ENCODE results near the gene CRY2.
"Not testable (repeated sequence)": the region's sequence is repeated elsewhere in the genome, so short reads cannot be mapped to it uniquely, and the experiment has no call there.

Gene CRY2

DNA sequence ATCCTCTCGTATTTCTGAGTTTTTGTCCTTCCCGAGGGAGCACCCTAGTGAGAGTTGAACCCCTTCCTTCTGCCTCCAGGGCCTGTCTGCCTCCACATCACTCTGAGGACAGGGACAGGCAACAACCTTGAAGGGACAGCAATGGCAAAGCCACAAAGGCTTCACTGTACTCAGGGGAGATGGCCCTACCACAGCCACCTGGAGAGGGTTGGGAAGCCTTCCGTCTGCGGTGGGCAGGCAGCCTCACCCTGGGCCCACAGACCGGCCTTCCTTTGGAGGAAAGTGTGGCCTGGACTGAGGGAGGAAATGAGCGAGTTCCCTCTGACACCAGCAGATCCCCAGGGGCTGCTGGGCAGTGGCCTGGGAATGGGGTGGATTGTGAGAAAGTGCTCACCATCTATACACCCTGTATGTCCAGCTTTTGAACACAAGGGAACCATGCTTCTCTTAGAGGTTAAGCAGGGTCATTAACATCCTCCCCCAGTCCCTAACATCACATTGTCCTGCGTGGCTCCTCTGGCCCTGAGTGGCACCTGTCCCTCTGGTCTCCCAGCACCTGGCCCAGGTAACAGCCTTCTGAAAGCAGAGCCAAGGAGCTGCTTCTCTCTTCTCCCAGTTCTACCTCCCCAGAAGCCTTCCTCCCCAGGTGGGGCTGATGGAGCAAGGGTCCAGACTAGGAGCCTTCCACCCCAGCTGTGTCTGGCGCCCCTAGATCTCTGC is 35.5 kb upstream of the CRY2 start:
- no peak for DNase-seq

GRCh38 chr11:45812581-45813548 is 34.4 kb upstream of the CRY2 start:
- no peak for DNase-seq

GRCh38 chr11:45815747-45816146 is 31.5 kb upstream of the CRY2 start:
- no peak for DNase-seq

DNA sequence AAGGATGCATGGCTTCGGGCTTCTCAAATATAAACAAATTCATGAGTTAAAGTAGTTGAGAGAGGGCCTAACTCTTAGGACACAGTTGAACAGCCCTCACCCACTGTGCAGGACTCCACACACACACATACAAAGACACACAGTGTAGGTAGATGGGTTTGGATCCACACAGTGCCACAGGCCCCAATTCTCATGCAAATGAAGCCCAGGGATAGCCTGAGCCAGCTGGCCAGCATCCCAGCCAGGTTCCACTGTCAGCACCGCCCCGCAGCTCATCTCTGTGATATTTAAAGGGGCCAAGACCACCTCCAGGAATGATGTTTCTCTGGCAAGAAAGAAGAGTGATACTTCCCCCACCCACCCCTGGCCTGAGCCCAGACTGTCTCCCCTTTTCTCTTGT is 30.7 kb upstream of the CRY2 start:
- DNase-seq = no peak

DNA sequence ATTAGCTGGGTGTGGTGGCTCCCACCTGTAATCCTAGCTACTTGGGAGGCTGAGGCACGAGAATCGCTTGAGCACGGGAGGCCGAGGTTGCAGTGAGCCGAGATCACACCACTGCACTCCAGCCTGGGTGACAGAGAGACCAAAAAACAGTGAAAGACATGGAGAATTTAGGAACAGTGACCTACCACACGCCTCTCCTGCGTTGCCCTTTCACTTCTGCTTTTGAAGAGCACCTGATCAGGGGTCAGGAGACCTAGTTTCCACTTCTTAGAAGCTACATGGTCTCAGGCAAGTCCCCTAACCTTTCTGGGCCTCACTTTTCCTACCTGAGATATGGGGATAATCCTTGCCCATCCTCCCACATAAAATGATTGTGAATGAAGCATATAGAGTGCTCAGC is 30.1 kb upstream of the CRY2 start:
- DNase-seq = no peak

- DNase-seq = no peak
Observed at GRCh38 chr11:45818961-45819605, 28.2 kb upstream of the CRY2 start.

GRCh38 chr11:45820211-45820857 is 26.9 kb upstream of the CRY2 start:
- DNase-seq = no peak

GRCh38 chr11:45826492-45826891 is 20.8 kb upstream of the CRY2 start:
- not testable (repeated sequence) for DNase-seq

GRCh38 chr11:45827123-45827522 is 20.2 kb upstream of the CRY2 start:
- DNase-seq = no peak

- DNase-seq = no peak
Observed at GRCh38 chr11:45828996-45829395, 18.3 kb upstream of the CRY2 start.

GRCh38 chr11:45830596-45830995 is 16.7 kb upstream of the CRY2 start:
- DNase-seq = no peak

GRCh38 chr11:45832811-45833441 is 14.3 kb upstream of the CRY2 start:
- DNase-seq = no peak

DNA sequence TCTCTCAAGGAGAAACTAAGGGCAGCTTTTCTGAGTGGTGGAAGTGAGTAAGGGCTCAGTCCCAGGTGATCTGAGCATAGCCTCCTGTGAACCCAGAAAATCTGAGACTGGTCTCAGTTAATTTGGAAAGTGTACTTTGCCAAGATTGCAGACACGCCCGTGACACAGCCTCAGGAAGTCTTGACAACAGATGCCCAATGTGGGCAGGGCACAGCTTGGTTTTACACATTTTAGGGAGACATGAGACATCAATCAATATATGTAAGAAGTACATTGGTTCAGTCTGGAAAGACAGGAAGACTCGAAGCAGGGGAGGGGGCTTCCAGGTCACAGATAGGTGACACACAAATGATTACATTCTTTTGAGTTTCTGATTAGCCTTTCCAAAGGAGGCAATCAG is 13.5 kb upstream of the CRY2 start:
- no peak for DNase-seq

DNA sequence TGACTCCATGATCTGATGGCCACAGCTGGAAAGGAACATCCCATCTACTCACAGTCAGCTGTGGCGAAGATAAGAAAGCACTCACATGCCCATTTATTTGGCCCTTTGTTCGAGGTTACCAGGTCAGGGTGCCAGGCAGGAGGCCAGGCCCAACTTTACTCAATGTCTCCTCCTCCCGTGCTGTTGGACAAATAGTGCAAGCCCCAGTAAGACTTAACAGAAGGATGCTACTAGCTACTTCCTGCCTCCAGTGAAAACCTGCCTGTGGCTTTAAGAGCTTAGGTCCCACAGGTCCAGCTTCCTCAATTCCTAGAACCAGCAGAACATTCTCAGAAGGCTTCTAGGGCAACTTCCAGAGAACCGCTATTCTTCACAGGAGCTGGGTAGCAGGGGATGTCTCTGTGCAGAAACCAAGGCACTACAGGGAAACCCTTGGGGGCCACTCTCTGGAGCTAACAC is 12.9 kb upstream of the CRY2 start:
- no peak for DNase-seq

GRCh38 chr11:45839204-45839603 is 8.1 kb upstream of the CRY2 start:
- DNase-seq = no peak

DNA sequence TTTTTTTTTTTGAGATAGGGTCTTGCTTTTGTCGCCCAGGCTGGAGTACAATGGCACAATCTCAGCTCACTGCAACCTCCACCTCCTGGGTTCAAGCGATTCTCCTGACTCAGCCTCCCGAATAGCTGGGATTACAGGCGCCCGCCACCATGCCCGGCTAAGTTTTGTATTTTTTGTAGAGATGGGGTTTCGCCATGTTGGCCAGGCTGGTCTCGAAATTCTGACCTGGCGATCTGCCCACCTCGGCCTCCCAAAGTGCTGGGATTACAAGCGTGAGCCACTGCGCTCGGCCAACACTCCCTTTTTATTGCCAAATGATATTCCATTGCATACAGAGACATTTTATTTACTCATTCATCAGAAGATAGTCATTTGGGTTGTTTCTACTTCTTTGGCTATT is 7.0 kb upstream of the CRY2 start:
- not testable (repeated sequence) for DNase-seq

- DNase-seq = peak in 48 of 51 donors; percentile 14 to 90 (median 70)
Observed at GRCh38 chr11:45843158-45843924, 3.9 kb upstream of the CRY2 start.

GRCh38 chr11:45844822-45845578 is 2.3 kb upstream of the CRY2 start:
- DNase-seq = no peak

GRCh38 chr11:45846174-45846675 is 1.1 kb upstream of the CRY2 start:
- DNase-seq = no peak

Measured in hypothalamus (tissue), 51 donors.